Nephron (organoid): Measurements from ENCODE around the gene ACTN2.
A peak's percentile ranks its signal among the peaks of the same experiment; 100 is the strongest.

Source experiments
- H3K27ac Mint-ChIP-seq, 3 experiments: 2 replicates each; pipeline ENCODE4 v1.8.0; 2020; ENCODE audit warnings: mixed read lengths in 3 of 3, mild to moderate bottlenecking in 2 of 3, moderate library complexity in 1 of 3
- H3K27me3 Mint-ChIP-seq: 2 replicates; pipeline ENCODE4 v1.8.0; 2021; ENCODE audit warnings: low read depth, mild to moderate bottlenecking, moderate library complexity, mixed read lengths
- H3K36me3 Mint-ChIP-seq: 2 replicates; pipeline ENCODE4 v1.8.0; 2020; ENCODE audit warnings: low read depth, mixed read lengths
- H3K4me1 Mint-ChIP-seq: 2 replicates; pipeline ENCODE4 v1.8.0; 2020; ENCODE audit warnings: mixed read lengths
- H3K4me3 Mint-ChIP-seq, 3 experiments: 2 replicates each; pipeline ENCODE4 v1.8.0; 2020; ENCODE audit warnings: mild to moderate bottlenecking in 3 of 3, mixed read lengths in 3 of 3, moderate library complexity in 2 of 3
- H3K9me3 Mint-ChIP-seq: 2 replicates; pipeline ENCODE4 v1.8.0; 2020; ENCODE audit warnings: mixed read lengths
- TF ChIP-seq, protein P1 (sequence below), 3 experiments: fragments of 200-600 bp; sonication (generic); IDR thresholded peaks; one replicate each; pipeline ENCODE4 v1.5.0; 2021; ENCODE audit warnings: antibody characterized with exemption in 3 of 3; ENCODE audit not compliant: unreplicated experiment in 3 of 3

ACTN2 gene

DNA sequence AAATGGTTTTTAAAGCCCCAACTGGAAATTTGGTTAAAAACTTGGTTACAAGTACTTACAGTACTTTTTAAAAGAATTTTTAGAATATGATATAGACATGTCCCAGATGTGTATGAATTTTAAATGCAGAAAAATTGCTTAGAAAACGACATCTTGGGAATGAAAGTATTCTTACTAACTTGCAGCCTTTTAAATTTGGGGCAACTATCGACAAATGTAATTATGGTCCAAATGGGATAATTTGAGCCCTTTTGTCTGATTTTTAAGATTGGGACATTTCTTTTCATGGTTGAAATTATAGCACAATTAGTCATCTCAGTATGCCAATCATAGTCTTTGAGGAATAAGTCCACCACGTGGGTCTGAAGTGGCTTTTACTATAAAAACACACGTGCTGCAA lies 65.6 kb downstream of the ACTN2 start:
- Mint-ChIP-seq H3K4me1 (no peaks in the 10 kb centered on the region), H3K4me3 (no peak overlapping the region), H3K27ac (no peak overlapping the region), H3K27me3 (no peaks in the 10 kb centered on the region), H3K9me3 (no peaks in the 10 kb centered on the region), H3K36me3 (no peaks in the 10 kb centered on the region)
- TF ChIP-seq, protein P1, sequence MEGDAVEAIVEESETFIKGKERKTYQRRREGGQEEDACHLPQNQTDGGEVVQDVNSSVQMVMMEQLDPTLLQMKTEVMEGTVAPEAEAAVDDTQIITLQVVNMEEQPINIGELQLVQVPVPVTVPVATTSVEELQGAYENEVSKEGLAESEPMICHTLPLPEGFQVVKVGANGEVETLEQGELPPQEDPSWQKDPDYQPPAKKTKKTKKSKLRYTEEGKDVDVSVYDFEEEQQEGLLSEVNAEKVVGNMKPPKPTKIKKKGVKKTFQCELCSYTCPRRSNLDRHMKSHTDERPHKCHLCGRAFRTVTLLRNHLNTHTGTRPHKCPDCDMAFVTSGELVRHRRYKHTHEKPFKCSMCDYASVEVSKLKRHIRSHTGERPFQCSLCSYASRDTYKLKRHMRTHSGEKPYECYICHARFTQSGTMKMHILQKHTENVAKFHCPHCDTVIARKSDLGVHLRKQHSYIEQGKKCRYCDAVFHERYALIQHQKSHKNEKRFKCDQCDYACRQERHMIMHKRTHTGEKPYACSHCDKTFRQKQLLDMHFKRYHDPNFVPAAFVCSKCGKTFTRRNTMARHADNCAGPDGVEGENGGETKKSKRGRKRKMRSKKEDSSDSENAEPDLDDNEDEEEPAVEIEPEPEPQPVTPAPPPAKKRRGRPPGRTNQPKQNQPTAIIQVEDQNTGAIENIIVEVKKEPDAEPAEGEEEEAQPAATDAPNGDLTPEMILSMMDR (IDR thresholded peaks at IDR 0.05; ENCODE audit: unreplicated experiment in 3 of 3) = no peak

DNA sequence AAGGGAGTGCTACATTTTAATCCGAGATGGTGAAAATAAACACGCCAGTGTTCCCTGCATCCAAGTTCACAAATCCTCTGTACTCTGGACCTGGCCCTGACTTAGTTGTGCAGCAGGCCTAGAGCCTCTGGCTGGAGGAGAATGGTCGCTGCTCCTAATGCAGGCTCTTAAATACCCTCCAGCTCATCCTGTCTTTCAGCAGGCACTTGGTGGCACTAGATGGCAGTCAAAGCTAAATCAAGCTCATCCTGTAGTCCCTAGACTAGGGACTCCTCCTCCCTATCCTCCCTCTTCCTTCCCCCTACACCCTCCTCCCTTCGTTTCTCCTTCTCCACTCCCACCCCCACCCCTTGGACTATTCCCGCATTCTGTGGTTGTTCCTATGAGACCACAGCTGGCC lies 67.2 kb downstream of the ACTN2 start:
- no peaks in the 10 kb centered on the region for H3K9me3 Mint-ChIP-seq
- H3K4me1 Mint-ChIP-seq = no peaks in the 10 kb centered on the region
- no peak overlapping the region for H3K27ac Mint-ChIP-seq
- H3K4me3 Mint-ChIP-seq = no peak overlapping the region
- H3K27me3 Mint-ChIP-seq = no peaks in the 10 kb centered on the region
- TF ChIP-seq, protein P1 (IDR thresholded peaks at IDR 0.05; ENCODE audit: unreplicated experiment in 3 of 3) = peak; percentile 21 to 55 (median 39)
- H3K36me3 Mint-ChIP-seq = no peaks in the 10 kb centered on the region

DNA sequence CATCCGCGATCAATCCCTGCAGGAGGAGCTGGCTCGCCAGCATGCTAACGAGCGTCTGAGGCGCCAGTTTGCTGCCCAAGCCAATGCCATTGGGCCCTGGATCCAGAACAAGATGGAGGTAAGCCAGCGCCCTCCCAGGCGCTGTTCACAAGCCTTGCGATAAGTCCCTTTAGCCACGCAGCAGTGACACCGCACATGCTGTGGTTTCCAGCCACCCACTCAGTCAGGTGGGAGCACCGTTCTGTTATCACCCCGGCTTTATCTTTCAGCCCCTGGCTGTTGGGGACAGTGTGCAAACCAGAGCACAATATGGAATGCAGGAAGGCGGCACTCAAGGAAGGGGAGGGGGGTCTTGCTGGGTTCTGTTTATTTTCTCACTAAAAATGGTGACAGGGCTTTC lies 67.7 kb downstream of the ACTN2 start:
- Mint-ChIP-seq H3K9me3 (no peaks in the 10 kb centered on the region), H3K4me3 (no peak overlapping the region), H3K36me3 (no peaks in the 10 kb centered on the region), H3K27ac (no peak overlapping the region), H3K27me3 (no peaks in the 10 kb centered on the region), H3K4me1 (no peaks in the 10 kb centered on the region)
- TF ChIP-seq, protein P1 (IDR thresholded peaks at IDR 0.05; ENCODE audit: unreplicated experiment in 3 of 3) = no peak

DNA sequence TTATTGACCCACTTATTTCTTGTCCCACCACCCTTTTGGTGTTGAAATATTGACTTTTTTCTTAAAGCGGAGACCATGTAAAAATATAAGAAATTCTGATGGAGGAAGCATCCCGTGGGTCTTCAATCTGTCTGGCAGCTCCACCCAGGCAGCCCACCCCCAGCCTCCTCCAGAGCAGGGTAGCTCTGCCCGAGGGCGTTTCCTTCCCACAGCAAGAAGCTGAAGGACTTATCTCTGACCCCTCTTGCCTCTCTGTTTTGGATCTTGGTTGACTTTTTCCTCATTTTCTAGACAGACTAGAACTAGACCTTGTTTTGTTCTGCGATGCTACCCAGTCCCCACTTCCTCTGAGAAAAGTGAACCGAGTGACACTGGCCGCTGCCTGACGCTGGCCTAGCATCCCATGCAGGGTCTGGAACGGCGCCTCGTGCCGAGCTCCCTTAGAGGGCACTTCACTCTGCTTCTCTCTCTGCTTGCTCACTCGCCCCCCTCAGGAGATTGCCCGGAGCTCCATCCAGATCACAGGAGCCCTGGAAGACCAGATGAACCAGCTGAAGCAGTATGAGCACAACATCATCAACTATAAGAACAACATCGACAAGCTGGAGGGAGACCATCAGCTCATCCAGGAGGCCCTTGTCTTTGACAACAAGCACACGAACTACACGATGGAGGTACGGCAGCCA lies 68.4 kb downstream of the ACTN2 start:
- Mint-ChIP-seq H3K9me3 (no peaks in the 10 kb centered on the region), H3K27me3 (no peaks in the 10 kb centered on the region), H3K27ac (no peak overlapping the region), H3K4me3 (no peak overlapping the region), H3K36me3 (no peaks in the 10 kb centered on the region), H3K4me1 (no peaks in the 10 kb centered on the region)
- TF ChIP-seq, protein P1 (IDR thresholded peaks at IDR 0.05; ENCODE audit: unreplicated experiment in 3 of 3) = no peak

DNA sequence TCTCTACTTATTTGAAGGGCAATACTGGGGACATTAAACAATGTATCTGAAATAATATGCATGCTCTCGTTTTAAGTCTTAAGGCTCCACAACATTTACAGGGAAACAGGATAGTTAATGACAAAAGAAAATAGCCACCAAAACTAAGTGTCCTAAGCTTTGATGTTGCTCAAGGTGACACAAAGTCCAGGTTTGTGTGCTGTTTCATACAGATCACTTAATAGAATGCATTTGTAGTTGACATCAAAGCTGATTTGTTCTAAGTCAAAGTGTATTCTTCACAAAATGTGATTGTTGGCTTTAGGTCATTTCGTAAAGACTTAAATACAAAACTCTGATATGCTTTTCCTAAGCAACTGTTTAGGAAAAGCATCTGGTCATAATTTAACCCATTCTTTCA lies 71.3 kb downstream of the ACTN2 start:
- Mint-ChIP-seq H3K27ac (no peak overlapping the region), H3K4me3 (no peak overlapping the region), H3K4me1 (no peaks in the 10 kb centered on the region), H3K27me3 (no peaks in the 10 kb centered on the region), H3K36me3 (no peaks in the 10 kb centered on the region), H3K9me3 (no peaks in the 10 kb centered on the region)
- TF ChIP-seq, protein P1 (IDR thresholded peaks at IDR 0.05; ENCODE audit: unreplicated experiment in 3 of 3) = no peak

DNA sequence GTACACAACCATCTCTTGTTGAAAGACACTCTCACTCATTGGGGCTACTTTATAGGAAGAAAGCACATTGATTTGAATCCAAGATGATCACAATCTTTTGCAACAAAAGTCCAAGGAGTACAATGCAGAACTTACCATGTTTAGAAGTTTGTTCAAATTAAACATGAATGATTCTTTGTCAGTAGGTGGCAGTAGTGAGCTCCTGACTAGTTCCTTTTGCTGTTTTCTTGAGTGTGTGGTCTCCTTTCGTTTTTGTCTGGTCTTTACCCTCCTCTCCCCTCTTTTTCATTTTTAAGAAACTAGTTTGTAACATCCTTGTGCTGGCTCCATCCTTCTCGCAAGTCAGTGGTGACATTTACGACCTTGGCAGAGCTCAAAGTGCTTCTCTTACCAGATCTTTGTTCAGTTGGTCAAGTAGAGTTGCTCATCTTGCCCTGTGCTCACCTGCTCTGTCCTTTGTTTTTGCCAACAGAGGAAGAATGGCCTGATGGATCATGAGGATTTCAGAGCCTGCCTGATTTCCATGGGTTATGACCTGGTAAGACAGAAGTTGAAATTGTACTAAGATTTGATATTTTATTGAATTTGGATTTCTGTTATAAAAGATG lies 73.1 kb downstream of the ACTN2 start:
- no peak overlapping the region for H3K27ac Mint-ChIP-seq

More for the DNA sequence above, 73.1 kb downstream of the ACTN2 start:
- TF ChIP-seq, protein P1 (IDR thresholded peaks at IDR 0.05; ENCODE audit: unreplicated experiment in 3 of 3) = peak; percentile 58 to 65 (median 59)
- Mint-ChIP-seq H3K4me1 (no peaks in the 10 kb centered on the region), H3K36me3 (no peaks in the 10 kb centered on the region), H3K27me3 (no peaks in the 10 kb centered on the region), H3K4me3 (no peak overlapping the region), H3K9me3 (no peaks in the 10 kb centered on the region)
